Activated T-cell treated with anti-CD3 and anti-CD28 coated beads, Interleukin-2, amount 50 U/mL, for 24 hours (primary cell): ENCODE results near the gene STXBP5L.

ENCODE experiments used
- DNase-seq: peaks from one replicate; pipeline ENCODE4 v3.0.0-alpha.2; 2020
- H3K27ac Mint-ChIP-seq: 2 replicates; pipeline ENCODE4 v1.8.0; 2020; ENCODE audit warnings: mild to moderate bottlenecking, mixed read lengths
- H3K27me3 Mint-ChIP-seq: 2 replicates; pipeline ENCODE4 v1.8.0; 2020; ENCODE audit warnings: mixed read lengths
- H3K36me3 Mint-ChIP-seq: 2 replicates; pipeline ENCODE4 v1.8.0; 2020; ENCODE audit warnings: low read depth, mixed read lengths
- H3K4me1 Mint-ChIP-seq: 2 replicates; pipeline ENCODE4 v1.8.0; 2020; ENCODE audit warnings: low read depth, mixed read lengths
- H3K4me3 Mint-ChIP-seq: 2 replicates; pipeline ENCODE4 v1.8.0; 2020; ENCODE audit warnings: mild to moderate bottlenecking, moderate library complexity, mixed read lengths
- H3K9me3 Mint-ChIP-seq: 2 replicates; pipeline ENCODE4 v1.8.0; 2020; ENCODE audit warnings: mixed read lengths

Gene STXBP5L

GRCh38 chr3:121467085-121467484, 559.1 kb downstream of the STXBP5L start:
- Mint-ChIP-seq H3K4me3 (no peak overlapping the region), H3K27me3 (no peaks in the 10 kb centered on the region), H3K4me1 (no peaks in the 10 kb centered on the region), H3K27ac (no peak overlapping the region), H3K9me3 (no peaks in the 10 kb centered on the region), H3K36me3 (peaks cover 74% of the 10 kb centered on the region)
- DNase-seq = no peak

- Mint-ChIP-seq H3K4me3 (no peak overlapping the region), H3K4me1 (no peaks in the 10 kb centered on the region), H3K36me3 (peaks cover 81% of the 10 kb centered on the region), H3K27ac (no peak overlapping the region), H3K9me3 (no peaks in the 10 kb centered on the region), H3K27me3 (no peaks in the 10 kb centered on the region)
- DNase-seq = no peak
Measured at GRCh38 chr3:121473001-121473400, 565.0 kb downstream of the STXBP5L start.
